Measurements from ENCODE around the gene SPTBN4. TPM values are rescaled to one million over a fixed set of nuclear protein-coding genes. Genes with fewer than 3 reads are reported as not detected.
A peak's percentile ranks its signal among the peaks of the same experiment; 100 is the strongest.

SPTBN4 gene
- total RNA-seq, 1 experiment from 2014 or later, result 0.48 TPM

- intact Hi-C loops (cut with micrococcal nuclease; ENCODE audit: unreplicated experiment), result no loop called here
- Histone ChIP-seq H3K27ac (no peak overlapping the region), H3K79me2 (ENCODE audit: low read depth) (no peaks in the 10 kb centered on the region), H3F3A (ENCODE audit: insufficient read depth, low read depth) (peaks cover 12% of the 10 kb centered on the region; the same call in 1 of the 2 replicates), H3K9me3 (ENCODE audit: insufficient read depth, low read depth) (no peaks in the 10 kb centered on the region), H4K20me1 (ENCODE audit: insufficient read depth) (no peaks in the 10 kb centered on the region), H3K4me2 (no peak overlapping the region), H3K27me3 (ENCODE audit: insufficient read depth, low read depth) (no peaks in the 10 kb centered on the region), H2AFZ (no peak overlapping the region), H3K9me2 (ENCODE audit: insufficient read depth) (no peaks in the 10 kb centered on the region), H3K4me3 (no peak overlapping the region), H3K36me3 (ENCODE audit: low read depth) (no peaks in the 10 kb centered on the region), H3K4me1 (replicated peaks; ENCODE audit: insufficient read depth) (peaks cover 7% of the 10 kb centered on the region)
- no peak for DNase-seq
- no TSS peak for BruUV-seq (replicated peaks)
- TF ChIP-seq EZH2 (IDR thresholded peaks at IDR 0.05; ENCODE audit: low read depth), result no peak
- no peak for TF ChIP-seq CTCF (conservative IDR thresholded peaks at IDR 0.05)
- CTCF ChIA-PET, result no interaction called here
- POLR2A ChIA-PET (ENCODE audit: unreplicated experiment), result no interaction called here
Measured at GRCh38 chr19:40567040-40567749, 100.4 kb downstream of the SPTBN4 start.

- ChIA-PET CTCF (interaction anchor here (0.7 kb wide), 1 partner anchor 34 kb away, joined by 3 read pairs; no protein-coding TSS in a partner anchor), POLR2A (ENCODE audit: unreplicated experiment) (no interaction called here)
- H4K20me1 ChIP-seq (ENCODE audit: insufficient read depth), result no peaks in the 10 kb centered on the region
- H2AFZ ChIP-seq, result no peak overlapping the region
- H3F3A ChIP-seq (ENCODE audit: insufficient read depth, low read depth), result peaks cover 12% of the 10 kb centered on the region; the same call in 1 of the 2 replicates
- no TSS peak for BruUV-seq (replicated peaks)
- TF ChIP-seq CTCF (conservative IDR thresholded peaks at IDR 0.05) (no peak), EZH2 (IDR thresholded peaks at IDR 0.05; ENCODE audit: low read depth) (no peak)
- H3K4me3 ChIP-seq, result no peak overlapping the region
- H3K27me3 ChIP-seq (ENCODE audit: insufficient read depth, low read depth), result no peaks in the 10 kb centered on the region
- DNase-seq, result no peak
- no peaks in the 10 kb centered on the region for H3K36me3 ChIP-seq (ENCODE audit: low read depth)
- no peak overlapping the region for H3K27ac ChIP-seq
- peaks cover 7% of the 10 kb centered on the region for H3K4me1 ChIP-seq (replicated peaks; ENCODE audit: insufficient read depth)
- intact Hi-C loops (cut with micrococcal nuclease; ENCODE audit: unreplicated experiment), result no loop called here
- no peaks in the 10 kb centered on the region for H3K79me2 ChIP-seq (ENCODE audit: low read depth)
- no peaks in the 10 kb centered on the region for H3K9me3 ChIP-seq (ENCODE audit: insufficient read depth, low read depth)
- no peak overlapping the region for H3K4me2 ChIP-seq
- H3K9me2 ChIP-seq (ENCODE audit: insufficient read depth), result no peaks in the 10 kb centered on the region
Measured at GRCh38 chr19:40567750-40568494, 101.1 kb downstream of the SPTBN4 start.

GRCh38 chr19:40570313-40571004 lies 103.7 kb downstream of the SPTBN4 start:
- peak; percentile 96 to 99 for DNase-seq
- CTCF ChIA-PET, result interaction anchor here (0.6 to 1.2 kb wide), 5 partner anchors 21 to 430 kb away, joined by 3 to 7 read pairs (median 4); no protein-coding TSS in a partner anchor
- Histone ChIP-seq H3K79me2 (ENCODE audit: low read depth) (no peaks in the 10 kb centered on the region), H4K20me1 (ENCODE audit: insufficient read depth) (no peaks in the 10 kb centered on the region), H2AFZ (peak overlapping the region; percentile 93), H3K4me3 (peak overlapping the region; percentile 76), H3K9me2 (ENCODE audit: insufficient read depth) (no peaks in the 10 kb centered on the region), H3K9me3 (ENCODE audit: insufficient read depth, low read depth) (no peaks in the 10 kb centered on the region), H3K27ac (peak overlapping the region; percentile 68), H3K27me3 (ENCODE audit: insufficient read depth, low read depth) (no peaks in the 10 kb centered on the region), H3F3A (ENCODE audit: insufficient read depth, low read depth) (peaks cover 15% of the 10 kb centered on the region; the same call in 1 of the 2 replicates), H3K36me3 (ENCODE audit: low read depth) (no peaks in the 10 kb centered on the region), H3K4me2 (peak overlapping the region; percentile 94), H3K4me1 (replicated peaks; ENCODE audit: insufficient read depth) (peaks cover 7% of the 10 kb centered on the region)
- TF ChIP-seq EZH2 (IDR thresholded peaks at IDR 0.05; ENCODE audit: low read depth) (no peak), CTCF (conservative IDR thresholded peaks at IDR 0.05) (no peak)
- POLR2A ChIA-PET (ENCODE audit: unreplicated experiment), result interaction anchor here (0.5 to 0.6 kb wide), 4 partner anchors 14 to 106 kb away, joined by 3 to 7 read pairs (median 4); no protein-coding TSS in a partner anchor
- BruUV-seq (replicated peaks), result no TSS peak
- intact Hi-C loops (cut with micrococcal nuclease; ENCODE audit: unreplicated experiment), result loop anchor here (2.0 kb wide), 1 partner anchor 34 kb away; no protein-coding TSS in a partner anchor

All from PC-9 (cell line).